SKM-1 treated with dmso at 0.1 percent for 144 hours (cell line): Measurements from ENCODE around the gene WNT9A.

Source experiments
- DNase-seq: peaks from one replicate; lab custom pipeline; 2025; ENCODE audit not compliant: unreplicated experiment; lab: John Stamatoyannopoulos, UW

WNT9A gene

DNA sequence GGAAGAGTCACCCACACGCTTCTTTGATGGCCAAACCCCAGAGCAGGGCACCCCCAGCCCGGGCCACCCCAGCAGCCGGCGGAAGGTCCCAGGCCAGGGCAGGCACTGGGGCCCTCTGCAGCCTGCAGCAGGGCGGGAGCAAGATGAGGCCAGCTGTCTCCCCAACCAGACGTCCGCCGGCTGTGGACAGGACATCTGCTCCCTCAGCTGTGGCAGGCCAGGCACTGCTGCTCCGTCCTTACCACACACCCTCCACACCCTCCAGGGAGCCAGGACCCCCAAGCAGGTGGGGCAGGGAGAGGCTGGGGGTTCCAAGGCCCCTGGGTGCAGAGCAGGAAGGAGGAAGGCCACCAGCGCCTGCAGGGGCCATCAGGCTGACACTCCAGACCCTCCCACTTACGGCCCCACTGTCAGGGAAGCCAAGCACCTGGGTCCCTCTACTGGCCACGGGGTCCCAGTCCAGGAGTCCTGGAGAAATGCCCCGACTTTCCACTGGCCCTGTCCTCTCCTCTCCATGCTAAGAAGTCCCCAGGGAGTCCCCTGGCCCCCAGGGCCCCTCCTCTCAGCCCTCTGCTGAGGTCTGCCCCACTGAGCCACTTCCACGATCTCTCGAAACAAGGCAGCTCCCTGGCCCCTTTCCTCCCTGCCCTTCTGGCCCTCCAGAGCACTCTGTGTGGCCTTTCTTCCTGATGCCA, 5.6 kb downstream of the WNT9A start:
- no peak for DNase-seq

- DNase-seq: no peak
Measured at GRCh38 chr1:227941509-227942020, 6.2 kb downstream of the WNT9A start.

GRCh38 chr1:227940791-227941241, 6.9 kb downstream of the WNT9A start:
- DNase-seq: no peak

DNA sequence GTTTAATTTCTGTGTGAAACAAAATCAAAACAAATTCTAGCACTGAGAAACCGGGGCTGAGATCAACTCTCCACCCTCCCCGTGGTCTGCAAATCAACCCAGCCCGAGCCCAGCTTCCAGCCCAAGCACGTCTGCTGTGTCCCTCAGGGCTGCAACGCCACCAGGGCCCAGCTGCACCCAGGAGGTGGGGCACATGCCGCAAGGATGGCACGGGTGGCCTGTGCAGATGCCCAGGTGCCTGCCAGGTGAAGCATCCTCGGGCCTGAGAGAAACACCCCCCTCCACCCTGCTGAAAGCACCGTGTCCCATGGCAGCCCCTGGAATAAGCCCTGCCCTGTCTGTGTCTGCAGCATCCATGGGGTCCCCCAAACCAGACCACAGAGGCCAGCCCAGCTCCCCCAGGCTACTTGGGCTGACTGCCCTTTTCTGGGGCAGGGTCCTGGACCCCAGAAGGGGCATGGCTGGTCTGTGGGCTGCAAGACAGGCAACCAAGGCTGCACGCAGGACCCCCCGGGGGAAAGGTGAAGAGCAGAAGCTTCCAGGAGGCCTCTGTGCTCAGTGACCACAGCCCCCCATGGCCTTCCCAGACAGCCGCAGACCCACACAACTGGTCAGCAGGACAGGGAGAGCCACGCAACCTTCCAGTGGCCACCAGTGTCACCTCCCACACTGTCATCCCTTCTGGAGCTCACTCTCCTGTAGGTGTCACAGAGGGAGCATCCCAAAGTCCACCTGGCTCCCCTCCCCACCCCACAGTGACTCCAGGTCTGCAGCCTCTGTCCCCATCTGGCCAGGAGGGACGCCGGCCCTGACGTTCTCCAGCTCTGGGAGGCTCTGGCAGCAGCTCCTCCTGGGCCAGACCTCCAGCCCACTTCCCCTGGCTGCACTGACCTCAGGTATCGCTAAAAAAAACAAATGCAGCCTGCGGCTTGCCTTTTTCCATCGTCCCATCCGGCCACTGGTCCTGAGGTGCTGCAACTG, 7.7 kb downstream of the WNT9A start:
- no peak for DNase-seq

DNA sequence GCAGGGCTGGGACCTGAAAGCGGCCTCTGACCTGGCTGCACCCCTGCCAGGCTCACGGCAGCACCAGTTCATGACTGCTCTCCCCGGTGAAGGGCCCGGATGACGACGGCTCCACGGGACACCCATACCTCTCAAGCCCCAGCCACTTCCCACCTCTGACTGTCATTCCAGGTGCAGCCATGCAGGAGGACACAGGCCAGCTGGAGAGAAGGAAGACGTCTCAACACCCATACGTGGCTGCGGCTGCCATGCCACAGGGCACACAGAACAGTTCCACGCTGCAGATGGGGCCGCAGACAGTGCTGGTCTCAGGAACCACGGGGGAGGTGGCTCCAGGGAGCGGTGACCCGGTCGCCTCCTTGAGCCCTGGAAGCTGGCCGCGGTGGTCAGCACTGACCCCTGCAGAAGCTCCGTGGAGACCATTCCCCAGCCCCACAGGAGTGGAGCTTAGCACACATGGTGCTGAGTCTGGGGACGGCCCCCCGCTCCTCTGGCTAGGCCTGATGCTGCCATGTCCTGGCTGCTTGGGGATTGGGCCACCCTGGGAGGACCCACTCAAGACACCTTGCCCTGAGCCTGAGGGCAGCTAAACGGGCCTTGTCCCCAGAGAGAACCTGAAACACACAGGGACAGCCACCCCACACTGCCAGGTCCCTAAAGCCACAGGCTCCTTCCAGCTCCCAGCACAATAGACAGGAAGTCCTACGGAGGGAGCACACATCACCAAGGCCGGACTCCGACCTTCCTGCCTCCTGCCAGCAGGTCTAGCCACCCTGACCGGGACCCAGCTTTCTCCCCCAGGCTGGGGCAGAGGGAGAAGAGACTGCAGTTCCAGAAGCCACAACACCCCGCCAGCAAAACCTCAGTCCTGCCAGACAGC, 8.6 kb downstream of the WNT9A start:
- no peak for DNase-seq

- DNase-seq: no peak
Measured at GRCh38 chr1:227938276-227938675, 9.5 kb downstream of the WNT9A start.

DNA sequence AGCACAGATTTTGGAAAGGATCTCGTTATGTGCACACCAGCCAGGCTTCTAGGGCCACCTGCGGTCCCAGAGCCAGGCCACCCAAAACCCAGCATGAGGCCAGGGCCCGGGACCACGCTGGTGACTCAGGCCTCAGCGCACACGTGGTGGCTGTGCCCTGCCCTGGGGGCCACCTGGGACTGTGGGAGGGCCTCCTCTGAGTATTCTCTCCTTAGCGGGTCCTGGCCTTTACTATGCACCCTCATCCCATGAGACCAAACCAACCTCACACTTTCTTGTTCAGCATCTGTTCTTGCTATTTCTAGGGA, 9.9 kb downstream of the WNT9A start:
- DNase-seq: no peak

DNA sequence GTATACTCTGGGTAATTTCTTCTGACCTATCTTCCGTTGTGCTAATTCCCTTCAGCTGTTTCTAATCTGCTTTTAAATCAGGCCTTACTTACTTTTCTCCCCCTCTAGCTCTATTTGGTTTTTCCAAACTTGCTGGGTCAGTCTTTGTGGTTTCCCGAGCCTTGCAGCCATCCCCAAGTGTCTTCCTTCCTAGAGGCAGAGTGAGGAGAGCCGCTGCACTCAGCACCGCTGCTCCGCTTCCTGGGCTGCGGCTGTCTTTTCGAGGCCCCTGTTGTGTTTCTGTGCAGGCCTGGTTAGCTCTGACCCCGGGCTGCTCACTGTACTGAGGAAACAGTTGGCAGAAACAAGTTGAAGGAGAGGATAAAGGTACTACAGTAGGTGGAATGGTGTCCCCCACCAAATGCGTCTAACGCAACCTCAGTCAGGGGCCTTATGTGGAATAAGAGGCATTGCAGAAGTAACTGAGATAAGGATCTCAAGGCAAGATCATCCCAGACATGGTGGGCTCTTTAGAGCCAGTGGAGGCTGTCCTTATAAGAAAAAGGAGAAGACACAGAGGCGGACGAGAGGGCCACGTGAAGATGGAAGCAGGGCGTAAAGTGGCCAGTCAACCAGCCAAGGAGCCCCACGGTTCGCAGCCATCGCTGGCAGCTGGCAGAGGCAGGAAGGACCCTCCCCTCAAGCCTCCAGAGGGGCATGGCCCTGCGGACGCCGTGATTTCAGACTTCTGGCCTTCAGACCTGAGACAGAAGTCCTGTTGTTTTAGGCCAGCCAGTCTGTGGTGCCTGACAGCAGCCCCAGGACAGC, 10.5 kb downstream of the WNT9A start:
- no peak for DNase-seq

GRCh38 chr1:227935826-227936225, 11.9 kb downstream of the WNT9A start:
- DNase-seq: no peak

DNA sequence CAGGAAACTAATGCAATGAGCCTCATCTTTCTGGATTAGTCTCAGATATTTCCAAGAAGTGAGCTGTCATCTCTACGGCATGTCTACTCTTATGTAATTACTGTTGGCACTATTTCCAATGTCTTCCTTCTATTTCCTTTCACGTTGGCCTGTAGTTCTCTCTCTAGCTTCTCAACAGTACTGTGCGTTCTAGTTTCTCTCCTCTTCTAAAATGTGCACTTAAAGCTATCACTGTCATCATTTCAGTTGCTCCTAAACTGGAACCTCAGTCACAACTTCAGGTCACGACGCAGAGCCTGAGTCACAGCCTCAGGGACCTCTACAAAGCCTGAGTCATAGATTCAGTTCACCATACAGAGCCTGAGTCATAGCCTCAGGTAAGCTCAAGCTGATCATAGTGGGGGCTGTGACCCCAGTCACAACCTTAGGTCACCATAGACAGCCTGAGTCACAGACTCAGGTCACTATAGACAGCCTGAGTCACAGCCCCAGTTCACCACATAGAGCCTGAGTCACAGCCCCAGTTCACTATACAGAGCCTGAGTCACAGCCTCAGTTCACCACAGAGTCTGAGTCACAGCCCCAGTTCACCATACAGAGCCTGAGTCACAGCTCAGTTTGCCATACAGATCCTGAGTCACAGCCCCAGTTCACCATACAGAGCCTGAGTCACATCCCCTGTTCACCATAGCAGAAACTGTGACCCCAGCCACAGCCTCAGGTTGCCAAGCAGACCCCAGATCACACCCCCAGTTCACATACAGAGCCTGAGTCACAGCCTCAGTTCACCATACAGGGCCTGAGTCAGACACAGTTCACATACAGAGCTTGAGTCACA, 13.0 kb downstream of the WNT9A start:
- DNase-seq: no peak

DNA sequence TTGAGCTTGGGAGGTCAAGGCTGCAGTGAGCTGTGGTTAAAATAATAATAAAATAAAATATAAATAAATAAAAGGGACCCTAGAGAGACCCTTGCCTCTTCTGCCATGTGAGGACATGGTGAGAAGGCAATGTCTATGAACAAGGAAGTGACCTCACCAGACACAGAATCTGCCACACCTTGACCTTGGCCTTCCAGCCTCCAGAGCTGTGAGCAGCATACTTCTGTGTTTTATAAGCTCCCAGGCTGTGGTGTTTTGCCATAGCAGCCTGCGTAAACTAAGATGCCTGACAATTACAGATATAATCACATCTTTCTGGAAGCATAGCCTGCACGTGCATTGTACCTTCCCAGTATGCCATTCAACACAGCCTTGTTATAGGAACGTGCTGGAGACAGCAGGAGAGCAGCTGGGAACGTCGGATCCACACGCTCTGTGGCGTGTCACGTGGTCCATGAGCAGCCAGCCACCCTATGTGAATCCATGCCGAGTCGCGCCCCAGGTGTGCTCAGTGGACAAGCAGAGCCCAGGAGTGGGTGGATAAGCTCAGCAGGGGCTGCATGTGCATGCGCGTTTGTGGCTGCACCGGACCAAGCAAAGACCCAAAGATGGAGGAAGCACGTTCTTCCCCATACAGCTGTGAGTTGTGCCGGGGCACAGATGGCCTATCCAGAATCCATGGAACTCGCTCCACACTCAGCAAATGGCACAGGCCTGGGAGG, 17.8 kb downstream of the WNT9A start:
- no peak for DNase-seq

- DNase-seq: no peak
Measured at GRCh38 chr1:227928811-227929375, 18.8 kb downstream of the WNT9A start.

- no peak for DNase-seq
Measured at GRCh38 chr1:227927971-227928741, 19.6 kb downstream of the WNT9A start.

- no peak for DNase-seq
Measured at GRCh38 chr1:227926896-227927885, 20.5 kb downstream of the WNT9A start.

DNA sequence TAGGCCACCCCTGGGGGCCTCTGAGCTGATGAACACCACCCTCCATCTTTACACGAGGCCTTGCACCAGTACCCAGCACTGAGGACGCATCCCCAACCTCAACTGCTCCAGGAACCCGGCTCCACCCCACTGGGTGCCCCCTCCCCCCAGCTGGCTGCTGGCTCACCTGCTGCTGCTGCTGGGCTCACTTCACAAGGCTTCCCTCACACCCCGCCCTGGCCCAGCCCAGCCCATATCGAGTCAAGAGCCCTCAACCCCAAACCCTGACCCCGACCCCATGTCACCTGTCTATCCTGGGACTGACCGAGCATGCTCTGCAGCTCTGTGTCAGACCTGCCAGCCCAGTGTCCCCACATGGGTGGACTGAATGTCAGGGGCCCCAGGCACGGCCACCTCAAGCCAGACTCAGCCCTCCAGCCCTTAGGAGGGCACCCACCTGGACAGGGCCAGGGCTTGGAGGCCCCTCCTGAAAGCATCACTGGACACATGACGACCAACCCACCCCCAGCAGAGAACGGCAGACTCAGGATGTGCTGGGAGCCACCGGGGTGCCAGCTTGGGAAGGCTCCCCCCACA, 21.4 kb downstream of the WNT9A start:
- DNase-seq: no peak

- DNase-seq: no peak
Measured at GRCh38 chr1:227925582-227926198, 22.0 kb downstream of the WNT9A start.
